HepG2 (cell line): ENCODE data around the gene ACADVL. TPM values are rescaled to one million over a fixed set of nuclear protein-coding genes. Genes with fewer than 3 reads are reported as not detected.
A peak's percentile ranks its signal among the peaks of the same experiment; 100 is the strongest.

Experiments used
- ATF1 ChIP-seq: IDR thresholded peaks from 2 replicates; pipeline ENCODE4 v1.6.1; 2016; ENCODE audit warnings: mild to moderate bottlenecking, control low read depth
- GMEB1 ChIP-seq: sonication (generic); formaldehyde crosslinking; IDR thresholded peaks from 2 replicates; pipeline ENCODE4 v1.5.1; 2020; ENCODE audit warnings: missing genetic modification reagents, mild to moderate bottlenecking, borderline replicate concordance
- MEIS1 ChIP-seq: sonication (generic); formaldehyde crosslinking; IDR thresholded peaks from 2 replicates; pipeline ENCODE4 v1.9.0; 2021; ENCODE audit warnings: mild to moderate bottlenecking, missing genetic modification reagents, moderate library complexity, borderline replicate concordance
- NCOA2 ChIP-seq: sonication (generic); formaldehyde crosslinking; IDR thresholded peaks from 2 replicates; pipeline ENCODE4 v1.8.0; 2022; ENCODE audit warnings: inconsistent platforms
- NFIB ChIP-seq: sonication (generic); formaldehyde crosslinking; IDR thresholded peaks from 2 replicates; pipeline ENCODE4 v1.9.0; 2021; ENCODE audit warnings: missing genetic modification reagents, mild to moderate bottlenecking, borderline replicate concordance
- NPAS2 ChIP-seq: sonication (generic); formaldehyde crosslinking; IDR thresholded peaks from 2 replicates; pipeline ENCODE4 v1.8.0; 2022; ENCODE audit warnings: mild to moderate bottlenecking, missing genetic modification reagents, borderline replicate concordance
- NR2C2 ChIP-seq: sonication (generic); formaldehyde crosslinking; IDR thresholded peaks from 2 replicates; pipeline ENCODE4 v1.4.0; 2020; ENCODE audit warnings: missing genetic modification reagents, mild to moderate bottlenecking, moderate library complexity, borderline replicate concordance
- TBL1XR1 ChIP-seq: fragments of 150-350 bp; IDR thresholded peaks from 2 replicates; pipeline ENCODE4 v1.6.1; 2014; ENCODE audit warnings: borderline replicate concordance, low read length; ENCODE audit not compliant: partially characterized antibody
- UBTF ChIP-seq: sonication (generic); formaldehyde crosslinking; IDR thresholded peaks from 2 replicates; pipeline ENCODE4 v1.4.0; 2020; ENCODE audit warnings: mild to moderate bottlenecking, missing genetic modification reagents
- ZNF230 ChIP-seq: sonication (generic); formaldehyde crosslinking; IDR thresholded peaks from 2 replicates; pipeline ENCODE4 v1.4.0; 2020; ENCODE audit warnings: mild to moderate bottlenecking, missing genetic modification reagents
- ZNF558 ChIP-seq: sonication (generic); formaldehyde crosslinking; IDR thresholded peaks from 2 replicates; pipeline ENCODE4 v1.9.0; 2022; ENCODE audit warnings: mild to moderate bottlenecking, missing genetic modification reagents, borderline replicate concordance
- polyA plus RNA-seq, 8 experiments: library from polyadenylated mRNA; depleted of rRNA in 3 of 8; stranded (reverse) in 7 of 8; unstranded in 1 of 8; fragments of >200 nt; fragmentation: Illumina TruSeq in 4 of 8; extraction: Trizol in 4 of 8; gene quantifications; 2 replicates each; pipeline versions ENCODE4 v1.2.1 to v1.2.3, GENCODE V29; 2011 to 2016; ENCODE audit warnings: low read depth in 4 of 8, missing spikeins in 1 of 8, mixed read lengths in 1 of 8; ENCODE audit not compliant: insufficient read depth in 1 of 8
- total RNA-seq, 5 experiments: library from RNA; depleted of rRNA; stranded (reverse); fragments of >200 nt; fragmentation: Illumina TruSeq; extraction: Trizol; gene quantifications; 2 replicates each; pipeline ENCODE4 v1.2.3, GENCODE V29; 2016; ENCODE audit warnings: low read depth in 1 of 5
- TF ChIP-seq, protein P1 (sequence below): IDR thresholded peaks from 2 replicates; pipeline ENCODE4 v1.6.1; 2016
- TF ChIP-seq, protein P2 (sequence below): sonication (generic); formaldehyde crosslinking; IDR thresholded peaks from 2 replicates; pipeline ENCODE4 v1.5.1; 2020; ENCODE audit warnings: missing genetic modification reagents, mild to moderate bottlenecking, borderline replicate concordance
- TF ChIP-seq, protein P3 (sequence below): sonication (generic); formaldehyde crosslinking; IDR thresholded peaks from 2 replicates; pipeline ENCODE4 v1.4.0; 2020; ENCODE audit warnings: missing genetic modification reagents, borderline replicate concordance

The ACADVL gene
- total and polyA plus RNA-seq, 2 of the 13 experiments (the other 11 are each of a cell fraction or from before 2014, with no cell fraction given) = 219 to 412 TPM

- TF ChIP-seq GMEB1 (CRISPR knock-in tag) = peak; percentile 74
- TF ChIP-seq NFIB (CRISPR knock-in tag) = 0 out of 2 replicates have a peak, but pooled peaks have one; percentile 33
- TF ChIP-seq, protein P1, sequence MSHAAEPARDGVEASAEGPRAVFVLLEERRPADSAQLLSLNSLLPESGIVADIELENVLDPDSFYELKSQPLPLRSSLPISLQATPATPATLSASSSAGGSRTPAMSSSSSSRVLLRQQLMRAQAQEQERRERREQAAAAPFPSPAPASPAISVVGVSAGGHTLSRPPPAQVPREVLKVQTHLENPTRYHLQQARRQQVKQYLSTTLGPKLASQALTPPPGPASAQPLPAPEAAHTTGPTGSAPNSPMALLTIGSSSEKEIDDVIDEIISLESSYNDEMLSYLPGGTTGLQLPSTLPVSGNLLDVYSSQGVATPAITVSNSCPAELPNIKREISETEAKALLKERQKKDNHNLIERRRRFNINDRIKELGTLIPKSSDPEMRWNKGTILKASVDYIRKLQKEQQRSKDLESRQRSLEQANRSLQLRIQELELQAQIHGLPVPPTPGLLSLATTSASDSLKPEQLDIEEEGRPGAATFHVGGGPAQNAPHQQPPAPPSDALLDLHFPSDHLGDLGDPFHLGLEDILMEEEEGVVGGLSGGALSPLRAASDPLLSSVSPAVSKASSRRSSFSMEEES (CRISPR knock-in tag) = peak; percentile 100
- TF ChIP-seq, protein P2, sequence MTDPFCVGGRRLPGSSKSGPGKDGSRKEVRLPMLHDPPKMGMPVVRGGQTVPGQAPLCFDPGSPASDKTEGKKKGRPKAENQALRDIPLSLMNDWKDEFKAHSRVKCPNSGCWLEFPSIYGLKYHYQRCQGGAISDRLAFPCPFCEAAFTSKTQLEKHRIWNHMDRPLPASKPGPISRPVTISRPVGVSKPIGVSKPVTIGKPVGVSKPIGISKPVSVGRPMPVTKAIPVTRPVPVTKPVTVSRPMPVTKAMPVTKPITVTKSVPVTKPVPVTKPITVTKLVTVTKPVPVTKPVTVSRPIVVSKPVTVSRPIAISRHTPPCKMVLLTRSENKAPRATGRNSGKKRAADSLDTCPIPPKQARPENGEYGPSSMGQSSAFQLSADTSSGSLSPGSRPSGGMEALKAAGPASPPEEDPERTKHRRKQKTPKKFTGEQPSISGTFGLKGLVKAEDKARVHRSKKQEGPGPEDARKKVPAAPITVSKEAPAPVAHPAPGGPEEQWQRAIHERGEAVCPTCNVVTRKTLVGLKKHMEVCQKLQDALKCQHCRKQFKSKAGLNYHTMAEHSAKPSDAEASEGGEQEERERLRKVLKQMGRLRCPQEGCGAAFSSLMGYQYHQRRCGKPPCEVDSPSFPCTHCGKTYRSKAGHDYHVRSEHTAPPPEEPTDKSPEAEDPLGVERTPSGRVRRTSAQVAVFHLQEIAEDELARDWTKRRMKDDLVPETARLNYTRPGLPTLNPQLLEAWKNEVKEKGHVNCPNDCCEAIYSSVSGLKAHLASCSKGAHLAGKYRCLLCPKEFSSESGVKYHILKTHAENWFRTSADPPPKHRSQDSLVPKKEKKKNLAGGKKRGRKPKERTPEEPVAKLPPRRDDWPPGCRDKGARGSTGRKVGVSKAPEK (CRISPR knock-in tag) = 0 out of 2 replicates have a peak, but pooled peaks have one; percentile 23
- peak; percentile 74 for TF ChIP-seq ZNF230 (CRISPR knock-in tag)
- TF ChIP-seq NR2C2 = peak; percentile 41; the same call in 1 of the 2 replicates
- peak; percentile 45 for TF ChIP-seq TBL1XR1
- TF ChIP-seq, protein P3, sequence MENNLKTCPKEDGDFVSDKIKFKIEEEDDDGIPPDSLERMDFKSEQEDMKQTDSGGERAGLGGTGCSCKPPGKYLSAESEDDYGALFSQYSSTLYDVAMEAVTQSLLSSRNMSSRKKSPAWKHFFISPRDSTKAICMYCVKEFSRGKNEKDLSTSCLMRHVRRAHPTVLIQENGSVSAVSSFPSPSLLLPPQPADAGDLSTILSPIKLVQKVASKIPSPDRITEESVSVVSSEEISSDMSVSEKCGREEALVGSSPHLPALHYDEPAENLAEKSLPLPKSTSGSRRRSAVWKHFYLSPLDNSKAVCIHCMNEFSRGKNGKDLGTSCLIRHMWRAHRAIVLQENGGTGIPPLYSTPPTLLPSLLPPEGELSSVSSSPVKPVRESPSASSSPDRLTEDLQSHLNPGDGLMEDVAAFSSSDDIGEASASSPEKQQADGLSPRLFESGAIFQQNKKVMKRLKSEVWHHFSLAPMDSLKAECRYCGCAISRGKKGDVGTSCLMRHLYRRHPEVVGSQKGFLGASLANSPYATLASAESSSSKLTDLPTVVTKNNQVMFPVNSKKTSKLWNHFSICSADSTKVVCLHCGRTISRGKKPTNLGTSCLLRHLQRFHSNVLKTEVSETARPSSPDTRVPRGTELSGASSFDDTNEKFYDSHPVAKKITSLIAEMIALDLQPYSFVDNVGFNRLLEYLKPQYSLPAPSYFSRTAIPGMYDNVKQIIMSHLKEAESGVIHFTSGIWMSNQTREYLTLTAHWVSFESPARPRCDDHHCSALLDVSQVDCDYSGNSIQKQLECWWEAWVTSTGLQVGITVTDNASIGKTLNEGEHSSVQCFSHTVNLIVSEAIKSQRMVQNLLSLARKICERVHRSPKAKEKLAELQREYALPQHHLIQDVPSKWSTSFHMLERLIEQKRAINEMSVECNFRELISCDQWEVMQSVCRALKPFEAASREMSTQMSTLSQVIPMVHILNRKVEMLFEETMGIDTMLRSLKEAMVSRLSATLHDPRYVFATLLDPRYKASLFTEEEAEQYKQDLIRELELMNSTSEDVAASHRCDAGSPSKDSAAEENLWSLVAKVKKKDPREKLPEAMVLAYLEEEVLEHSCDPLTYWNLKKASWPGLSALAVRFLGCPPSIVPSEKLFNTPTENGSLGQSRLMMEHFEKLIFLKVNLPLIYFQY = peak; percentile 69; the same call in 1 of the 2 replicates
- TF ChIP-seq NPAS2 (CRISPR knock-in tag) = no peak
- no peak; the same call in 1 of the 2 replicates for TF ChIP-seq UBTF (CRISPR knock-in tag)
- peak; percentile 58; the same call in 1 of the 2 replicates for TF ChIP-seq NCOA2 (CRISPR knock-in tag)
- no peak for TF ChIP-seq ZNF558 (CRISPR knock-in tag)
- peak; percentile 64; the same call in 1 of the 2 replicates for TF ChIP-seq MEIS1 (CRISPR knock-in tag)
- peak; percentile 77 for TF ChIP-seq ATF1 (CRISPR knock-in tag)
These were observed 23.1 kb downstream of the ACADVL start (continued) for GRCh38 chr17:7242717-7243452.
